GM21528 (cell line): ENCODE measurements around the gene DIO3.
"Not testable (repeated sequence)": the region's sequence is repeated elsewhere in the genome, so short reads cannot be mapped to it uniquely, and the experiment has no call there.

Experiments
- ATAC-seq: cut with Tn5 transposase; IDR thresholded peaks from one replicate; pipeline ENCODE4 v1.9.1; 2021; ENCODE audit warnings: mild to moderate bottlenecking, moderate library complexity; ENCODE audit not compliant: unreplicated experiment, low FRiP score

DIO3 gene

DNA sequence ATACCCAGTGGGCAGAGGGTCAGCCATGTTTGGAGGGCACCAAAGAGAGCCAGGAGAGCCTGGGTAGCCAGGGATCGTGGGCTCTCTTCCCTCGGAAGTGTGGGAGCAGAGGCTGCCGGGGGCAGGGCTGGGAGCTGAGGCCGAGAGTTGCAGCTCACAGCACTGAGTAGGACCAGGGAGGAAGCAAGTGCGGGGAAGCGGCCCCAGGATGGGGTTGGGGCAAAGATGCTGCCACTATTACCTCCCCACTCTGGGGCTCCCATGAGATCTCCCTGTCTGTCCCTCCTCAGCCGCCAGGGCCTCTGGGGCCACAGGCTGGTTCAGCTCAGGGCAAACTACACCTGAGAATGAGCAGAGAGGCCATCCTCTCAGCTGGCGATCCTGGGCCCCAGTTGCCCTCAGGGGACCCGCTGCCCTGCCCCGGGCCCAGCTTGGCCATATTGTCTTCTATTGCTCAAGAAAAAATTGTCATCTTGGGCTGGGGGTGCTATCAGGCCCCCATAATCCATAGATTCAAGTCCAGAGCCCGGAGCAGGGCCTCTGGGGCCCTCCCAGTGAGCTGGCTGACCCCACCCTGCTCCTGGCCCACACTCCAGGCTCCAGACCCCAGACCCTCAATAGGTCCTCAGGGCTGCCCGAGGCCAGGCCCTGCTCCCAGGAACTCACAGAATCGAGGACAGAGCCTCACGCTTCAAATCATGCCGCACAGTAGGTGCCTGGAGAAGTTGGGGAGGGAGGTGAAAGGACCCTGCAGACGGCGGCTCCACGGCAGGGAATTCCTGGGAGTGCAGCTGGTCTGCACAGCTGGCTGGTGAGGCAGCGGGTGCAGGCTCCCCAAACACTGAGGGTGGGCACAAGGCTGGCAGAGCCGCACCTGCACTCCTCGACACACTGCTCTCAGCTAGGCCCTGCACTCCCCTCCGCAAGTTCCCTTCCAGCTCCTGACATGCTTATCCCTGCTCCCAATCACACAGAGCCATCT is 20.5 kb upstream of the DIO3 start:
- ATAC-seq = no peak

DNA sequence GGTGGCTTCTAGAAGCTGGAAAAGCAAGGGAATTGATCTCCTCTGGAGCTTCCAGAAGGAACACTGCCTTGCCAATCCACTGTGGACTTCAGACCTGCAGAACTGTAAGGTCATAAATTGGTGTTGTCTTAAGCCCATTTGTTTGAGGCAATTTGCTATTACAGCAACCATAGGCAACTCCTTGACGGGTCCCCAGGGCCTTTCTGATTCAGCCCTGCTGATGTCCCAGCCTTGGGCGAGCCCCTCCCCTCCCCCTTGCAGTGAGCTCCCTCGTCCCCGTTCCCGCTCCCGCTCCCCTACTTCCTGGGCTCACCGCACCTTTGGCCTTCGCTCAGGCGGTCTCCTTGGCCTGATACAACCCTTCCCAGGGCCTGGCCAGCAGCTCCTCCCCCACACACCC is 18.9 kb upstream of the DIO3 start:
- ATAC-seq = no peak

DNA sequence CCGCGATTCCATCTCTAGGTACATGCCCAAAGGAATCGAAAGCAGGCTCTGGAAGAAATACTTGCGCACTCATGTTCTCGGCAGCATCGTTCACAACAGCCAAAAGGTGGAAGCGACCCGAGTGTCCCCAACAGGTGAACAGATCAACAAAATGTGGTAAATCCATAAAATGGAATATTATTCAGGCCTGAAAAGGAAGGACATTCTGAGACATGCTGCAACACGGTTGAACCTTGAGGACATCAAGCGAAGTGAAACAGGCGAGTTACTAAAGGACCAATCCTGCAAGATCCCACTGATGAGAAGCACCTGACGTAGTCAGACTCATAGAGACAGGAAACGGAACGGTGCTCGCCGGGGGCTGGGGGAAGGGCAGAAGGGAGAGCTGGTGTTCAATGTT is 17.5 kb upstream of the DIO3 start:
- ATAC-seq = no peak

DNA sequence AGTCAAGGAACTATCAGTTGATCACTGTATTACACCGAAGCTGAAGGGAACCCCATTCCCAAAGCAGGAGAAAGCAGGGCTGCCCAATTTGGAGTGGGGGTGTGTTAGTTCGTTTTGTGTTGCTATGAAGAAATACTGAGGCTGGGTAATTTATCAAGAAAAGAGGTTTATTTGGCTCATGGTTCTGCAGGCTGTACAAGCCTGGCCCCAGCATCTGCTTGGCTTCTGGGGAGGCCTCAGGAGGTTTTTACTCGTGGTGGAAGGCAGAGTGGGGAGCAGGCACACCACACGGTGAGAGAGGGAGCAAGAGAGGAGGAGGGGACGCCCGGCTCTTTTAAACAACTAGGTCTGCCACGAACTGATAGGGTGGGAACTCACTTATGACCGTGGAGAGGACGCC is 16.7 kb upstream of the DIO3 start:
- ATAC-seq = no peak

DNA sequence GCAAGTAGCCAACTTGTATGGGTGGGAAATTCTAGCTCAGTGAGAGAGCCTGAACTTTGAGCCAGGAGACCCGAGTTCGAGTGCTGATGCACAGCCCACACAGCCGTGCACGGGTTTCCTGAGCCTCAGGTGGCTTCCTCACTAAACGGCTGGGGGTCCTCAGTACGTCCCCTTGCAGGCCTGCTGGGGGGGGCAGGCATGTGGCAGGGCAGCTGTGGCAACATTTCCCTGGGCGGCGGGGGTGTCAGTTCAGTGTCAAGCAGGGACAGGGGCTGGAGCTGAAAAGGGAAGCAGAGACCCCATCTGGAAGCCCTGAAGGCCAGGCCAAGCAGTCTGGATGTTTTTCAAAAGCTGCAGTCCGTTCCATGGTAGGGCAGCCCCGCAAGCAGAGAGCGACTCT is 14.6 kb upstream of the DIO3 start:
- no peak for ATAC-seq

DNA sequence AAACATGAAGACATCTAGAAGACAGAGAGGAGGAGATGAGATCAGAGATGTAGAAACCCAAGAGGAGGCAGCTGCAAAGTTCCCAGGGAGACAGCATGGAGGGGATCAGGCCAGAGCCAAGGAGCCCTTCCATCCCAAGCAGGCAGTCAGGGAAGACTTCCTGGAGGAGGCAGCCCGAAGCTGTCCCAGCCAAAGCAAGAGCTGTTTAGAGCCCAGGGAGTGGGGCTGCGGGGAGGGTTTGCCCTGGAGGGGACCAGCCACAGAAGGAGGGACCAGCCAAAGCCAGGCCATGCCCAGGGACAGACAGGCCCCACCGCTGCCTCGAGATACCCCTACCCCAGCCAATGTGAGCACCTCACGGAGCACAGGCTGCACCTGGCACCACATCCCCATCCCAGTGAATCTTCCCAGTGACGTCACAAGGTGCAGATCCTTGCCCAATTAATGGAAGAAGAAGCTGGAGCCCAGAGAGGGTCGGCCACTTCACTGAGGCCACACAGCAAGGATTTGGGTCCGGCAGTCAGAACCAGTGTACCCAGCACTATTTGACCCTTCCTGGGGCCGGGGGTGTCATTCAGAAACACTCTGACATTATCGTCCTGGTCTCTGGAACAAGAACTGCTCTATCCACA is 14.1 kb upstream of the DIO3 start:
- no peak for ATAC-seq

DNA sequence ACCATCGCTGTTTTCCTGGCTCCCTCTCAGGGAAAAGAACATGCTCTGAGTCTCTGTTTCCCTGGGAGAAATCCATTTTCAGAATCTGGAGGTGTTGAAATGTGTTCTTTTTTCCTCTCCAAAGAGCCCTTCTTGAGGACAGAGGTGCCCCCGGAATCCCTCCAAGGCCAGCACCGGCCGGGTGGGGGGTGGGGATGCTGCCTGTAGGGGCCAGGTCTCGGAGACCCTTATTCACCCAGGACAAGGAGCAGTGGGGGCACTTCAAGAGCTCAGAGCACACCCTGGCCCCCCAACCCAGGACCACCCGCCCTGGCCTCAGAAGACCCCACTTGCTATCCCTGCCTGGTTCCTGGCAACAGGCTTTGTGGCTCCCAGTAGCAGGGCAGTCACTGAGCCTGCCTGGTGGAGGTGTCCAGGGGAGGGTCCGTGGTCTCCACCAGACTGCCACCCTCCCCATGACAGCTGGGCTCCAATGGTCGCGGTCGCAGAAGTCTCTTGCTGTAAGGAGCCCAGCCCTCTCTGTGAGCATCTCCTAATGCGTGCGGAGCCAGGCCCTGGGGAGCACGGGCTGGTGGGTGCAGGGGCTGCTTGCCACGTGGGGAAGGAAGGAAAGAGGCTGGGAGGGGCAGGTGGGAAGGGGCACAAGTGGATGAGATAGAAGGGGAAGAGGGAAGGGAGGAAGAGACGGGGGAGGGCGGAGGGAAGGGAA is 13.2 kb upstream of the DIO3 start:
- ATAC-seq = no peak

DNA sequence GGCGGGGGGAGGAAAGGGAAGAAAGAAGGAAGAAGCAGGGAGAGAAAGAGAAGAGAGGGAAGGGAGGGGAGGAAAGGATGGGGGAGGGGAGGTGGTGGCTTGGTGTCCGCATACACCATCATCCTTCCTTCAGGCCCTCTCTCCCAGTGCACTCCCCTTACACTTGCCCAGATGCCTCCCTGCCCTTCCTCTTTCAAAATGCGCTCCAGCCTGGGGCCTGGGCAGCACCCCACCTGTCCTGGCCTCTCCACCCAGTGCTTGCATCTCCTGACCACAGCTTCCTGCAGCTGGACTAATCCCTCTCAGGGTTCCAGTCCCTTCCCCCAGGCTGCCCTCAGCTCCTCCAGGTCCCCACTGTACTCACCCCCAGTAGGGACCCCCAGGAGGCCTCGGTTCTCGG is 12.6 kb upstream of the DIO3 start:
- ATAC-seq = no peak

DNA sequence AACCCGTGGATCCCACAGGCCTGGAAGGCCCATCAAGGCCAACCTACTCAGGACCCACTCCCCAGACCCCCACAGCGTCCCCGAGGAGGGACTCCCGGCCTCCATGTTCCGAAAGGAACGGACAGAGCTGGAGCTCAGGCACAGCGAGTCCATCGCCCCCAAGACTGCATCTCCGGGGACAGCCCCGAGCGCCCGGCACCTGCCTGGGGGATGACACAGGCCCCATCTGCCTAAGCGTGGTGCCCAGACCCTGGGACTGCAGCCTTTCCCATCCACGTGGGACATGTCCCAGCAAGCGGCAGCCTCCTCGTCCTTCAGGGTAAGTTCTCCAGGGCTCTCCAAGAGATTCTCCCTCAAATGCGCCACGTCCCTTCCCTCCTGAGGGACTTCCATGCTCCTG is 12.1 kb upstream of the DIO3 start:
- no peak for ATAC-seq

DNA sequence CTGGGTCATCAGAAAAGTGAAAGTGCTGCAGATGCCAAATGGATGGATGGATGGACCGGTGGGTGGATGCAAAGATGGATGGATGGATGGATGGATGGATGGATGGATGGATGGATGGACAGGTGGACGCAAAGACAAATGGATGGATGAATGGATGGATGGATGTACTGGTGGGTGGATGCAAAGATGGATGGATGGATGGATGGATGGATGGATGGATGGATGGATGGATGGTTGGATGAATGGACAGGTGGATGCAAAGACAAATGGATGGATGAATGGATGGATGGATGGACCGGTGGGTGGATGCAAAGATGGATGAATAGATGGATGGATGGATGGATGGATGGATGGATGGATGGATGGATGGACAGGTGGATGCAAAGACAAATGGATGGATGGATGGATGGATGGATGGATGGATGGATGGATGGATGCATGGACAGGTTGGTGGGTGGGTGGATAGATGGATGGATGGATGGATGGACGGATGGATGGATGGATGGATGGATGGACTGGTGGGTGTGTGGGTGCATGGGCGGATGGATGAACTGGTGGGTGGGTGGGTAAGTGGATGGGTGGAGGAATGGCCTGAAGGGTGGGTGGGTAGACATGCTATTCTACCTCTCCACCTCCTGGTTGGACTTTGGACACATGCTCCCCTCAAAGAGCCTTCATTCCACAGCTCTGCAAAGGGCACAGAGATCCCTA is 10.9 kb upstream of the DIO3 start:
- ATAC-seq = not testable (repeated sequence)

DNA sequence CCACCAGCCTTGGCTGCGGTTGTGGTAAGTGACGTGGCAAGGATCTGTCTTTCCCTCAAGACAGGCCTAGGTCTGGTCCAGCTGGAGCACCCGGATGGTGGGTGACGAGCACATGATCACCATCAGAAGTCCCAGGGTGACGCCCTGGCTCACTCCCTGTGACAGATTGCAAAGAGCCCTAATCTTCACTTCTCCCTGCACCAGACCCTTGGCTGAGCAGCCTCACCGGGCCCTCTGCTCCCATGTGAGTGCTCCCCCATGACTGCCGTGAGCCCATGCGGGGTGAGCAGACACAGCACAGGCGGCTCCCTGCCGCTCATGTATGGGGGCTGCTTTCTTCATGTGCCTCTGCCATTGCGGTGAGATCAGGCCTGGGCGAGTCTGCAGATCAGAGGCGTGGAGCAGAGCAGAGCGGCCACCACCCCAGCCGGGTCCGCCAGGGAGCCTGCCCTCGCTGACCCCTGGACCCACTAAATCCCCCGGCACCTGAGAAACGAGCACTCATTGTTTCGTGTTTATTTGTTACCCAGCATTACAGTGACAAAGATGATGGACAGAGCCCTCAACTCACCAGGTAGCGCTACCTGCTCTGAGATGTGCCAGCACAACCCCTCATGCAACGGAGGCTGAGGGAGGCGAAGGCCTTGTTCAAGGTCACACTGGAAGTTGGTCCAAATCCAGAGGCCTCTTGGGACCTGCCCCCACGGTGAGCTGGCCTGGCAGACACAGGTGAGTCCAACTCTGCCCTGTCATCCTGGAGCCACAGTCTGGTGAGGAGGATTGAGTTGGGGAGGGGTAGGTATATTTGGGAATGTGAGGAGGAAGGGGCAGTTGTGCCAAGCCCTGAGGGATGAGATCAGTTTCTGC is 9.3 kb upstream of the DIO3 start:
- no peak for ATAC-seq

DNA sequence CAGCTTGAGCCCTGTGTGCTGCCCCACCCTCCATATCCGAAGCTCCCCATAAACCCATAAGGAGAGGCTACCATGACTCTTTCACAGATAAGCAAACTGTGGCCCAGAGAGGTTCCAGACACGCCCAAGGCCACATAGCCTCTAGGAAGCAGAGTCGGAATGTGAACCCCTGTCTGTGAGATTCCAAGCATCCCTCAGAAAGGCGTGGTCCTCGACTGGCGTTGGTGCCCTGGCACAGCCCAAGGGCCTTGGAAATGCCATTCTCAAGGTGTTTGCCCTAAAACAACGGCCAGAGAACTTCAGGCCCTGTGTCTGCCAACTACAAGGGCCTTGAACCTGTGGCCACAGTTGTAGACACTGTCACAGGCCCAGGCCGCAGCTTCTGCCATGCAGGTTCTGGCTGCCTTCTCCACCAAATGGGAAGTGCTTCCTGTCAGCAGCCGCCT is 8.5 kb upstream of the DIO3 start:
- no peak for ATAC-seq

DNA sequence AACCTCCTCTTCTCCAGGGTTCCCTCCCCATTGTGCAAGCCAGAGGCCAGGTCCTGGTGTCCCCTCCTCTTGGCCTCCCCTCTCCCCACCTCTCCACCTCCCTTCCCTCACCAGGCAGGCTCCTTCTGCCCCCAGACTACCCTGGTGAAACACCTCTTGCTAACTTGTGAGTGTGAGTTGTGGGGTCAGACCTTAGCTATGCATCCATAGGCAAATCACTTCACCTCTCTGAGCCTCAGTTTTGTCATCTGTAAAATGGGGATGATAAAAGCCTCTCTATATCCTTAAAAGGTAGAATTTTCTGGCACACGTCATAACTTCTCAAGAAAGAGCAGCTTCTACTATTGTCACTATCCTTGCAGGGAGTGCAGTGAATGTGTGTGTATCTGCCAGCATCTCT is 7.9 kb upstream of the DIO3 start:
- no peak for ATAC-seq

DNA sequence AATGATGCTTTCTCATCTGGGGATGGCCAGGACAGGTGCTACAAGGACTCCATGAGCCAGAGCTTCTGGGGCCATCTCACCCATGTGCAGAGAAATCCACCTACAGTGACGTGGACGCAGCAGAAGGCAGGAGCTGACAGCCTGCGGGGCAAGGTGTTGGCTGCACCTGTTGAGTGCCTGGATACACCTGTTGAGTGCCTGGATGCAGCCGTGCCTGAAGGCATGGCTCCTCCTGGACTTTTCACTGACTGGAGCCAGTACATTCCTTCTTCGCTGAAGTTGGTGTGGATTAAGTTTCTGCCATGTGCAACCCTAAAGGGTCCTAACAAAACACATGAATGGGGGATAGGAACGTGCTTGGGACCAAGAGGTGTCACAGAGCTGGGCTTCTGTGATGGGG is 7.4 kb upstream of the DIO3 start:
- ATAC-seq = no peak

DNA sequence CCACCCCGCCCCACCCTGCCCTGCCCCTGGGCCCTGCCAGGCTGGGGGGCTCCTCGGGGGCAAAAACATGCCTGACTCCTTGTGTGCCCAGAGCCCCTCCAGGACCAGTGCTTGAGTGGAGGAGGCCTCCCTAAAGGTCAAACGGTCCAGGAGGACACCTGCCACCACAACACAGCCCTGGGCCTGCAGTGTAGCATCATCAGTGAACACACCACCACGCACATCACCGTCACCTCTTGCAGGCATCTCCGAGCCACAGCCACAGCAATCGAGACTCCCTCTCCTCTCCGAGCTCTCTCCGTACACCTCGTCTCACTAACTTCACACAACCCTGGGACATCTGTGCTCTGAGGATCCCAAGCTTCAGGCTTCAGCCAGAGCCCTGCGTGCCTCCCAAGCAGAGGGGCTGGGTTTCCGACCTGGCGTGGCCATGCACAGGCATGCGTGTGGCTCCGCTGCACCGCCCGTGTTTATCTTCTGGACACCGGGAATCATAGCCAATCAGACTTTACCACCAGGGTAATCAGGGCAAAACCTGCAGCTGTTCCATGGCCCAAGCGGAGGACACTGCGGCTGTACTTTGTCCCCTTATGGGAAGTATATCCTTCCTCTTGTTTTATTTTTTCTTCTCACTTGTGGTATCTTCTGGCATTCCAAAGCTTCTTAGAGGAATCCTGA is 6.2 kb upstream of the DIO3 start:
- no peak for ATAC-seq

DNA sequence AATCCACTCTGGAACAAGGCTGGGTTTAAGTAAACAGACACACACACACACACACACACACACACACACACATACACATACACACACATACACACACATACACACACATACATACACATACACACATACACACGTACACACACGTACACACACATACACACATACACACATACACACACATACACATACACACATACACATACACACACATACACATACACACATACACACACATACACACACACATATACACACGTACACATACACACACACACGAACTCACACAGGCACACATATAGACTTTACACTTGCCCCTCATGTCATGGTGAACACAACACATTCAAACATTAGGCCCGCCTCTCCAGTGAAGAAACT is 5.6 kb upstream of the DIO3 start:
- not testable (repeated sequence) for ATAC-seq

DNA sequence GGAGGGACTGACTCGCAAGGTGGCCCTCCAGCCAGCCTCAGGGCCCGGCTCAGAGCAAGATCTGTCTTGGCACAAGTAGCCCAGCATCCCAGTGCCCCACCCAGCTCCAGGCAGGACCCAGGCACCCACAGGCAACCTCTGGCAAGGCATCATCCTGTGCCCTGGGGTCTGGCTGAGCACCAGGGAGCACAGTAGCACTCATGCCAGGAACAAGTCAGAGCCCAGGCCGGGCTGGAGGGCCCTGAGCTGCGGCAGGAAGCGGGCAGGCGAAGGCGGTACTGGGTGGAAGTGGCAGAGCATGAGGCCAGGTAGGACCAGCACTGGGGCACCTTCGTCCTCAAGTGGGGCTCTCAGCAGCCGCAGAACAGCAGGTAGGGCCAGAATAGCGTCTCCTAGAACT is 5.2 kb upstream of the DIO3 start:
- ATAC-seq = no peak

DNA sequence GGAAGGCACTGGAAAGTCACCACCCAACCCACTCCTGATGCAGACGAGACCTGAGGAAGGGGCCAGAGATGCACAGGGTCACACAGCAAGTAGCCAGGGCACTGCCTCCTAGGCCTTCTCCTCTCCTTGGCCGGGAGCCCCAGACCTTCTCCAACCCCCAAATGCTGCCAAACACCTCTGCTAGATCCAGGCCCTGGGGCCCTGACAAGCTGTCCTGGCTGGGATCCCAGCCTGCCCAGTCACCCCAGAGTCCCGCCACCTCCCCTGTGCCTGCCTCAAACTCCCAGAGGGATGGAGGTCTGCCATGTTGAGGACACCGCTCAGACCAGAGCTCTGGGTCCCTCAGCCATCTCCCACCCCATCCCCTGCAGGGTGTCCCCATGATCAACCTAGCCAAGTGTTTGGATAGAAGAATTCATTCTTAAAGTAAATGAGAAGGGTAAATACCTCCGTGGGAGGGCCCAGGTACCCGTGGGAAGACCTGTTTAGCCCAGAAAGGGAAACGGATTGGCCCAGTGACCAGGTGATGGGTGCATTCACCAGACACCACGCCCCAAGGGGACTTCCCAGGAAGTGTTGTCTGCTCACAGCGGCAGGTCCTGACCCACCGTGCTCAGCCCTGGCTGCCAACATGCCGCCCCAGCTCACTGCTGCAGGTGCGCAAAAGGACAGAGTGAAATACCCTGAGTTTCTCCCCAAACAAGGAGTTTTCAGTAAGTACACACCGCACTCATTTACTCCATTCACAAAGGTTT is 4.6 kb upstream of the DIO3 start:
- ATAC-seq = no peak

DNA sequence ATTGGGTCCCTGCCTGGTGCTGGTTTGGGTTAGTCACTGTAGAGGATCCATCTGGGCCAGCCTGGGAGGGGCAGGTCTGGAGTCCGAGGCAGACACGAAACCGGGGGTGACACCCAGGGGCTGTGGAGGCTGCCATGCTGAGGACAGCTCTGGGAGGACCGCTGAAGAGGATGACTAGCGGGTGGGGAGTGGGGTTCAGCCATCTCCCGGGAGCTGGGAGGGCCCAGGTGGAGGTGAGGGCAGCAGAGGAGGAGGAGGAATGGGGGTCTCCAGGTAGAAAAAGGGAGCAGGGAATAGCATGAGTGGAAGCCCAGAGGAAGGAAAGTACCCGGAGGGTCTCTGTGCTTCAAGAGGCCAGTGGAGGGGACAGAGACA is 4.0 kb upstream of the DIO3 start:
- ATAC-seq = no peak
